CD4-positive, alpha-beta T cell treated with Interleukin-4 for 4 hours (primary cell): ENCODE measurements around the gene NUBPL.
"Not testable (repeated sequence)": the region's sequence is repeated elsewhere in the genome, so short reads cannot be mapped to it uniquely, and the experiment has no call there.

Experiments used
- DNase-seq: peaks from one replicate; pipeline ENCODE4 v3.0.0-alpha.2; 2020

The NUBPL gene

DNA sequence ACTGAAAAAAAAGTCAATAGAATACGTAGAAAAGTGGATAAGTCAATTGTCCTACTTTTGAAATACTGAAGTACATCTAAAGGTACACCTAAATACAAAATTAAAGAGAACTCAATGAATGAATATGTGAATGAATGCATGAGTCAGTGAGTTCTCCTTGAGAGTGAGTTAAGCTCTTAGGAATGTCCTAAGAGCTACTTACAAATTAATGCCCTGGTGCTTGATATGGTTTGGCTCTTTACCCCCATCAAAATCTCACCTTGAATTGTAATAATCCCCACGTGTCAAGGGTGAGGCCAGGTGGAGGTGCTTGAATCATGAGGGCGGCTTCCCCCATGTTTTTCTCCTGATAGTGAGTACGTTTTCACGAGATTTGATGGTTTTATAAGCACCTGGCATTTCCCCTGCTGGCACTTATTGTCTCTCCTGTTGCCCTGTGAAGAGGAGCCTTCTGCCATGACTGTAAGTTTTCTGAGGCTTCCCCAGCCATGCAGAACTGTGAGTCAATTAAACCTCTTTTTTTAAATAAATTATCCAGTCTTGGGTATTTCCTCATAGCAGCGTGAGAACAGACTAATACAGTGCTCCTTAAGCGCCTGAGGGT is 323.7 kb downstream of the NUBPL start:
- no peak for DNase-seq

DNA sequence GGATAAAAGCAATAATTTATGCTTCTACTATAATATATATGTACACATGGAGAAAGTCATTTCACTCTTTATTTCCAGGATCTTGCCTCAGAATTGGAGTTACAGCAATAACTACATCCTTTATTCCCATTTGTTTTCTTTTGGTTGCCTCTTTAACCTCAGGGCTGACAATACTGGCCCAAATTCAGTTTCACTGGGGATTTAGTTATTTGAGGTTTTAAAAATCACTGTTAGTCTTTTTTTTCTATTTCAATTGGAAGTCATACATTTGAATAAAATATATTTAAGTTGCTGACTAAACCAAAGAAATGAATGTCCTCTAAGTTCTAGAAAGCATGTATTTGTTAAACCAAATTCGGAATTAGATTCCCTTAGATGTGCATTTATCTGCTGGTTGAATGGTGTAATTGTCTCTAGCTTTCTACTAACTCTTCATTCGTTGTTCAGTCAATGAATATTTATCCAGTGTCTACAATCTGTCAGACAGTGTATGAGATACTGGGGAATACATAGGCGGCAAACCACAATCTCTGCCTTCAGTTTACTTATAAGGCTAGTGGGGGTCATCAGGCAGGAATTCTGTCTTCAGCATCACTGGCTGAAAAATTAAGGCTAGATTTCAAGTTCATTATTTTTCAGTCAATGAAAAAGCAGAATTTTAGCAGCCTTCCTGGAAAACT is 325.1 kb downstream of the NUBPL start:
- no peak for DNase-seq

DNA sequence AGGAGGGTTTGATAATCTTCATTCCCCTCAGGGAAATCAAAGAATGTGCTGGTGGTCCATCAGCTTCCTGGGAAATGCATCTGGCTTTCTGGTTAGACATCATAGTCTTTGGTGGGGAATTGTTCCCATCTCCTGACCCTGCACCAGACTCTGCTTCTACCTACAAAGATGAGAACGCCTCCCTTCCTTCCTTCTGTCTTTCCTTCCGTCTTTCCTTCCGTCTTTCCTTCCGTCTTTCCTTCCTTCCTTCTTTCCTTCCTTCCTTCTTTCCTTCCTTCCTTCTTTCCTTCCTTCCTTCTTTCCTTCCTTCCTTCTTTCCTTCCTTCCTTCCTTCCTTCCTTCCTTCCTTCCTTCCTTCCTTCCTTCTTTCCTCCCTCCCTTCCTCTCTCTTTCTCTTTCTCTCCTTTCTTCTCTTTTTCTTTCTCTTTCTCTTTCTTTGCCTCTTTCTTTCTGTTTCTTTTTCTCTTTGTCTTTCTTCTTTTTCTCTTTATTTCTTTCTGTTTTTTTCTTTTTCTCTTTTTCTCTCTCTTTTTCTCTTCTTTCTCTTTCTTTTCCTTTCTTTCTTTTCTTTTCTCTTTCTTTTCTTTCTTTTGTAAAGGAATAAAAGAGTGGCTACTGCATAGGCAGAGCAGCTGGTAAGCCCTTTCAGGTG is 326.9 kb downstream of the NUBPL start:
- no peak for DNase-seq

DNA sequence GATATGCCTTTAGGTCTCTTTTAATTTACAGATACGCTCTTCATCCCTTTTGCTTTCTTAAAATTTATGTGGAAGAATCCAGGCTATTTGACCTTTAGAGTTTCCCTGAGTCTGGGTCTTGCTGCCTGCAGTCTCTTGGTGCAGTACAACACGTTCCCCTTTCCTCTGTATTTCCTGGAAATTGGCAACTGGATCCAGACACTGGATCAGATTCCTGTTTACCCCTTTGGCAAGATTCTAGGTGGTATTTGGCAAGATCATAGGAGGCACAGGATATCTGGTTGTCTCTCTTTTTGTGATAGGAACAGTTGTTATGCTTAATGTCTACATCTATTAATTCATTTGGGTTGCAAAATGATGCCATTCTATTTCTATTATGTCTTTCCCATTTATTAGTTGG is 328.1 kb downstream of the NUBPL start:
- no peak for DNase-seq

DNA sequence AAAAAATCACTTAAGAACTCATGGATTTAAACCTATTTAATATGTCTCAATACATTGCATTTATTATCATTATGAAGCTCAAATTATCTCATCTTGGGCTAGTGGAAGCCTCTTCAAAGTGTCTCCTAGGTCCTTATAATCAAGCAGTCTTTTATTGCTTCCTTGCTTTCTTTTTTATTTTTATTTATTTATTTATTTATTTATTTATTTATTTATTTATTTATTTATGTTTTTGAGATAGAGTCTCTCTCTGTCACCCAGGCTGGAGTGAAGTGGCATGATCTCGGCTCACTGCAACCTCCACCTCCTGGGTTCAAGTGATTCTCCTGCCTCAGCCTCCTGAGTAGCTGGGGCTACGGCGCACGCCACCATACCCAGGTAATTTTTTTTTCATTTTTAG is 329.0 kb downstream of the NUBPL start:
- not testable (repeated sequence) for DNase-seq

DNA sequence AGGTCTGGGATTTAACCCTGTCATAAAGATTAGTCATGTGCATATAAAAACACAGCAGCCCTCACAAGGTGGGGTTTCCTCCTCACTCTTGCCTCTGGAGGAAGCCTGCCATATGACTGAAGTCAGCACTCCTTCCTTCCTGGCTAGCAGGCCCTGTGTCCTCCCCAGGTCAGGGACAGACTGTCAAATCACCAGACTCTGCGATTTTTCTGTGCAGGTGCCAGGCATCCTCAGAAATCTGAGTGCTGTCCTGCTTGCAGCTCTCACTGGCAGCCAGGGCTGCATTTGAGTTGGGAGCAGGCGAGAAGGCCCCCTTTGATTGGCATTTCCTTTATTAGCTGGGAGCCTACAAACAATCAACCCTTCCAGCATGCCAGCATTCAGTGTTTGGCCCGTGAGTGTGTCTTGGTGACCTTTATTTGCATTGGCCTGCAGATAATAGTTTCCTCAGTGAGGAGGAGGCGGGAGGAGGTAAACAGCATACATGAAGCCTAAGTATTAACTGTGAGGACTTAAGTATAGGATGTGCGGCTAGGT is 332.1 kb downstream of the NUBPL start:
- no peak for DNase-seq

DNA sequence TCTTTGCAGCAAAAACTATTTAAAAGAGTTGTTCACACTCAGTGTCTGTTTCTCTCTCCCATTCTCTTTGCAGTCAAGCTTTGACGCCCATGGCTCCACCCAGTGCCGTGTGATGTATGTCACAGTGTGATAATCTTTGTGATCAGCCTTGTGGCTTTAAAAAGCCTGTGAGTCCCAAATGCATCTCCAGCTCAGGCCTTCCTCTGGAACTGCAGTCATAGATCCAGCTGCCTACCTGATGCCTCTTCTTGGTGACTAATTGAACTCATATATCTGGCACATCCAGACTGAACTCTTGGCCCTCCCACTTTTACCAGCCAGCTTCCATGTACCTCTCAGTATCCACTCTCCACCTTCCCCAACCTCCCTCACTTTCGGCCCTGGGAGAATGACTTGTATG is 333.1 kb downstream of the NUBPL start:
- DNase-seq = no peak

DNA sequence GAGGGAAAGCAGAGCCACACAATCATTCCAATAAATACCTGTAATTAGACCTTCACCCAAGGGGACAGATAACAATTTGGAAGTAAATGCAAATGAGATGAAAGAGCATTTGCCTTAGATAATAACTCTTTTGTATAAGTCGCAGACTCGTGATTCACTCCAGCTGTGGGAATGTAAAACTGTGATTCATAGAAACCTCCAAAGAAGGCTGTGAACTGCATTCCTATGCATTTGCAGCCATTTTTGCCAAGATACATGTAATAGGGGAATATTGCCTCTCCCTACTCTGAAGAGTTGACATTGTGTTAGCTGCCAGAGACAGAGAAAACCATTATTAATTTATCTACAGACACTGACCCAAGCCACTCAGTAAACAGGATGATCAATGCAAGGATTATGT is 334.0 kb downstream of the NUBPL start:
- no peak for DNase-seq

DNA sequence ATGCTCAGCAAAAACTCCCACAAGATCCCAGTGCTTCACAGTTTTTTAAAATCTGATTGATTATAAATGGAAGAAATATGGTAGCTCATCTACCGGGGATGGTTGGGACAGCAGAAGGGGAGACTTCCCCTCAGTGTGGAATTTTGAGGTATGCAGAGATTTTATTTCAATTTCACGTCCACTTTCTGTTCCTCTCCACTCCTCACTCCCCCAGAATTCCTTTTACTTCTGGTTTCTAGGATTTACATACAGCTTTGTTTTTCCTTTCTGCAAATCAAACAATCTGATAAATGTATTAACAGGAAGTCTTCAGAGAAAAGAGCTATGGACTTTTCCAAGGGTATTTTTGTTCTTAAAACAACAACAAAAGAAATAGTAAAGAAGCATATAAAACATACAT is 334.4 kb downstream of the NUBPL start:
- DNase-seq = no peak

DNA sequence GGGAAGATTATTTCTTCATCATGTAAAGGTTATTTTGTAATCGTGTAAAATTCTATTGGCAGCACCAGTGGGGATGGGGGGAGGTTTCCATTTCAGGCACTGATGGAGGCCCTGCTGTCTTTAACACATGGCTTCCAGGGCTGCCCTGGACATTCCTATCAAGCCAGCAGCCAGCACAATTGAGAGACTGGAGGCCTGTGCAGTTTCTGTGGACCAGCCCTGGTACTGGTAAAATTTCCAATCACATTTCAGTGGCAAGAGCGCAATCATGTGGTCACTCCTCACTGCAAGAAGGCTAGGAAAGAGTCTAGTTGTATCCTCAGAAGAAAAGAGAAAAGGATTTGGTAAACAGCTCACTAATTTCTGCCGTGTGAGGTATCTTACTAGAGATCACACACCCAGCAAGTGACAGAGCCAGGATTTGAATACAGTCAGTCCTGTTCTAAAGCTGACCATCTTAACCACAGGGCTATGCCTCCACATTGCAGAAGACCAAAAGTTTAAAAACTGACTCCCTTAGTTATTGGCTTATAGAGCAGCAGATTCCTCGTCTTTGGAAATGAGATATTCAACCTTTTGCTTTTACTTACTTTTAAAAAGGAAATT is 336.5 kb downstream of the NUBPL start:
- DNase-seq = no peak

DNA sequence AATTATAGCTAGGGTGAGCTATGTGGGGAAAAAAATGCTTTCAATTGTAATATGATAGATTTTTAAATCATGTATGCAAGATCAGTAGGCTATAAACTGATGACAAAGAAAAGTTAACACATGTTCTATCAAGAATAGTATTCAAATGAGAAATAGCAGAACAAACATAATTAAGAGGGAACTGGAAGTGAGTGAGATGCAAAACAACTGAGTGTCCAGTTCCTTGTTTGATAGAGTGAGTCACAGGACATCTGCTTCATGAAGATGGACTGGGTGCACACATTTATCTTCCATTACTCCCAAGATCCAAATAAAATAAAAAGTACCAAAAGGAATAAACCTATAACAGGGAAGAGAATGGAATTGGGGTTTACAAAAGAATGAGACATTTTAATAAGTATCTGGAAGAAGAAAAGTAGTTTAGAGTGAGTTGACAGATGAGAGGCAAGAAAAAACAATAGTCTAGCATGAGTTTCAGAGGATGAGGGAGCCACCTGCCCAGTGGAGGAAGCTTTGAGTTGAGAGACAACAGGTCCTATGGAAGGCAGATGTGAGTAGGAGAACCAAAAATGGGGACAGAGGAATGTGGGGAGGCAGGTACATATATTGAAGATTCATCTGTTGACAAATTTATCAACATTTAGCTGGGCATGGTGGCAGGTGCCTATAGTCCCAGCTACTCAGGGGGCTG is 337.8 kb downstream of the NUBPL start:
- peak; percentile 1 for DNase-seq

DNA sequence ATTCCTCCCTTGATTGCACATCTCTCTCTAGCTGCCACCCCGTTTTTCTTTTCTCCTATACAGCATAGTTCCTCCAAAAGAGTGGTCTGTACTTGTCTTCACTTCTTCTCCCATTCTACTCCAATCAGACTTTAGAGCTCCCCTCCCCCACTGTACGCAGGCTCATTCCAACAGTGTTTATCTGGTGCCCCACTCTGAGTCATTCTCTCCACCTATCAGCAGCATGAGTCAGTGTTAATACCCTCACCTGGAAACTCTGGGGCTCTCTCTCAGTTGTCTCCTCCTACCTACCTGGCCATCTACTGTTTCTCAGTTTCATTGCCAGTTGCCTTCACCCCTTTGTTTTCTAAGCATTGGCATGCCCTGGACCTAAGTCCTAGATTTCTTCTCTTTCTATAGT is 340.8 kb downstream of the NUBPL start:
- DNase-seq = no peak

DNA sequence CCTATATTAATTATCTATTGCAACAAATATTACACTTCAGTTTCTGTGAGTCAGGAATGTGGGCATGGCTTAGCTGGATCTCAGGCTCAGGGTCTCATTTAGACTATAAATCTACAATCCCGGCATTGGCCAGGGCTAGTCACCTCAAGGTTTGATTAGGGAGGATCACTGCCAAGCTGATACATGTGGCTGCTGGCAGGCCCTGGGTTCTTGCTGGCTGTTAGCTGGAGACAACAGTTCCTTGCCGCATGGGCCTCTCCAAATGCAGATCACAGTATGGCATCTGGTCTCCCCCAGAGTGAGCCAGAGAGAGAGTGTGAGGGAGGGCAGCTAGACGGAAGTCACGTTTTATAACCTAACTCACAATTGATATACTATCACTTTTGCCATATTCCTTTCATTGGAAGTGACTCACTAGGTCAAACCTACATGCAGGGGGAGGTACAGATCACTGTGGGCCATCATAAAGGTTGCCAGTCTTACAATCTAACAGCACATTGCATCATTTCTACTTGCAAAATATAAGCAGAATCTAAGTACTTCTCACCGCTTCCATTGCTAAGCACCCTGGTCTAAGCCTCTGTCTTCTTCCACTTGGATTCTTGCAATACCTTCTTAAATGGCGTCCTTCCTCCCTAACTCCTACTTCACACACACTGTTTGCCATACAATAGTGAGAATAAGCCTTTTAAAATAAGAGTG is 341.9 kb downstream of the NUBPL start:
- no peak for DNase-seq

DNA sequence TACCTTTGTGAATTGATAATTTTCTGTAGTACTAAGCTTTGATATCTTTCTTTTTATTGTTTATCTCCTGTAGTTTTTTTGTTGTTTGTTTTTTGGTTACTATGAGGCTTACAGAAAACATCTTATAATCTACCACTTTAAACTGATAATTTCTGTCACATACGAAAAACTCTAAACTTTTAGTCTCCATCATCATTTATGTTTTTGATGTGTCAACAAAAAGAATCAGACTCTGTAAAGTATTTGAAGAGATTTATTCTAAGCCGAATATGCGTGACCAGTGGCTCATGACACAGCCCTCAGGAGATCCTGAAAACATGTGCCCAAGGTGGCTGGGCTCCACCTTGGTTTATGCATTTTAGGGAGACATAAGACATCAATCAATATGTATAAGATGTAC is 348.8 kb downstream of the NUBPL start:
- no peak for DNase-seq
